A549 (cell line): Measurements from ENCODE around the gene BOD1L1. TPM values are rescaled to one million over a fixed set of nuclear protein-coding genes. Genes with fewer than 3 reads are reported as not detected.
A peak's percentile ranks its signal among the peaks of the same experiment; 100 is the strongest.

Experiments used
- ATAC-seq, 2 experiments: fragments of 200-7000 bp in 1 of 2; fragments of >200 bp in 1 of 2; cut with Nextera tagmentation in 1 of 2; cut with Tn5 transposase in 1 of 2; 3 replicates each; pipeline versions ENCODE4 v1.8.0 to v1.9.1; 2018 to 2020; ENCODE audit warnings: mild to moderate bottlenecking in 1 of 2, moderate library complexity in 1 of 2
- CTCF ChIA-PET: fragments of 300-600 bp; sonication (Branson Sonifier 250); formaldehyde crosslinking; extraction: SDS; loops from one replicate; lab custom pipeline; 2021; ENCODE audit warnings: antibody characterized with exemption, inconsistent platforms; lab: Yijun Ruan, JAX
- POLR2A ChIA-PET: fragments of 350-600 bp; formaldehyde crosslinking; extraction: SDS; loops from one replicate; lab custom pipeline; 2021; ENCODE audit warnings: antibody characterized with exemption, inconsistent platforms; lab: Yijun Ruan, JAX
- DNase-seq, 2 experiments: peaks; one replicate each; pipeline versions ENCODE4 v3.0.0 to v3.0.0-alpha.2; 2011 to 2016; ENCODE audit warnings: low read depth in 1 of 2, low spot score in 1 of 2
- FAIRE-seq: peaks from 2 replicates; lab custom pipeline; 2011; peaks lifted over from hg19 to GRCh38; lab: Jason Lieb, UNC
- H3K27ac ChIP-seq, 2 experiments: fragments of >200 bp; sonication (Bioruptor Twin); formaldehyde crosslinking; 3 replicates each; pipeline ENCODE4 v1.5.1; 2016 to 2017
- H3K4me1 ChIP-seq: fragments of >200 bp; sonication (Bioruptor Twin); formaldehyde crosslinking; 3 replicates; pipeline ENCODE4 v1.6.1; 2016
- H3K4me2 ChIP-seq: fragments of >200 bp; sonication (Bioruptor Twin); formaldehyde crosslinking; 3 replicates; pipeline ENCODE4 v1.6.1; 2016
- H3K4me3 ChIP-seq: fragments of >200 bp; sonication (Bioruptor Twin); formaldehyde crosslinking; 3 replicates; pipeline ENCODE4 v1.5.1; 2016
- H3K9me3 ChIP-seq: fragments of >200 bp; sonication (Bioruptor Twin); formaldehyde crosslinking; 3 replicates; pipeline ENCODE4 v1.6.1; 2016
- ATOH8 ChIP-seq: fragments of 250-450 bp; sonication (Bioruptor Pico); IDR thresholded peaks from 2 replicates; pipeline ENCODE4 v1.5.0; 2020; ENCODE audit warnings: low read depth, mild to moderate bottlenecking, moderate library complexity
- BHLHE40 ChIP-seq: IDR thresholded peaks from 2 replicates; pipeline ENCODE4 v1.6.1; 2012; ENCODE audit warnings: low read depth, low read length, inconsistent platforms
- CTCF ChIP-seq: fragments of >200 bp; sonication (Bioruptor Twin); formaldehyde crosslinking; IDR thresholded peaks from 3 replicates; pipeline ENCODE4 v1.5.1; 2016
- E2F6 ChIP-seq: IDR thresholded peaks from 2 replicates; pipeline ENCODE4 v1.6.1; 2012; ENCODE audit warnings: low read depth, borderline replicate concordance
- HEYL ChIP-seq: fragments of 250-450 bp; sonication (Bioruptor Pico); IDR thresholded peaks from 2 replicates; pipeline ENCODE4 v1.8.0; 2021; ENCODE audit warnings: mild to moderate bottlenecking, moderate library complexity
- HOXB13 ChIP-seq: fragments of 250-450 bp; sonication (Bioruptor Pico); IDR thresholded peaks from 2 replicates; pipeline ENCODE4 v1.5.0; 2020; ENCODE audit warnings: low read depth, mild to moderate bottlenecking, moderate library complexity
- JUN ChIP-seq, 2 experiments: fragments of >200 bp; sonication (Bioruptor Twin); formaldehyde crosslinking; IDR thresholded peaks; 2 replicates in 1 of 2; 3 replicates in 1 of 2; pipeline ENCODE4 v1.6.1; 2016 to 2017
- MAFK ChIP-seq: fragments of 450-650 bp; IDR thresholded peaks from 2 replicates; pipeline ENCODE4 v1.6.1; 2014; ENCODE audit not compliant: partially characterized antibody
- MAZ ChIP-seq: fragments of 150-350 bp; IDR thresholded peaks from 2 replicates; pipeline ENCODE4 v1.6.1; 2014; ENCODE audit warnings: antibody characterized with exemption, low read depth, low read length, borderline replicate concordance
- PHF8 ChIP-seq: fragments of 200-600 bp; sonication (generic); IDR thresholded peaks from 2 replicates; pipeline ENCODE4 v1.6.1; 2016; ENCODE audit warnings: low read depth, mild to moderate bottlenecking, antibody characterized with exemption, moderate library complexity, borderline replicate concordance
- POLR2A ChIP-seq: IDR thresholded peaks from 2 replicates; pipeline ENCODE4 v1.6.1; 2012; ENCODE audit warnings: mild to moderate bottlenecking, low read length
- SREBF2 ChIP-seq: fragments of 450-650 bp; IDR thresholded peaks from 2 replicates; pipeline ENCODE4 v1.6.1; 2014; ENCODE audit warnings: mild to moderate bottlenecking, moderate library complexity
- TFCP2L1 ChIP-seq: fragments of 250-450 bp; sonication (Bioruptor Pico); IDR thresholded peaks from 2 replicates; pipeline ENCODE4 v1.5.0; 2021; ENCODE audit warnings: mild to moderate bottlenecking
- ZC3H11A ChIP-seq: fragments of 450-650 bp; IDR thresholded peaks from 2 replicates; pipeline ENCODE4 v1.6.1; 2014; ENCODE audit warnings: antibody characterized with exemption, mild to moderate bottlenecking
- ZNF302 ChIP-seq: fragments of 250-450 bp; sonication (Bioruptor Pico); IDR thresholded peaks from 2 replicates; pipeline ENCODE4 v1.9.0; 2021; ENCODE audit warnings: inconsistent platforms, mild to moderate bottlenecking, moderate library complexity
- WGBS: methylation state at CpG from one replicate; pipeline ENCODE4 v1.1.6; 2017; ENCODE audit errors: missing lambda C conversion rate; 5-methylcytosine and 5-hydroxymethylcytosine counted together
- polyA plus RNA-seq, 4 experiments: library from polyadenylated mRNA; depleted of rRNA in 3 of 4; stranded (reverse); fragments of >200 nt; fragmentation: RNase III in 1 of 4; extraction: RNeasy Plus Mini Kit Qiagen cat#74134 plus additional on column Dnase treatment in 1 of 4; gene quantifications; 2 replicates in 3 of 4; 3 replicates in 1 of 4; pipeline ENCODE4 v1.2.3, GENCODE V29; 2011 to 2017

Gene BOD1L1
- polyA plus RNA-seq, 2 of the 4 experiments (the other 2 are of a cell fraction) = 16.4 to 27.7 TPM

GRCh38 chr4:13618212-13618806 lies 9.2 kb downstream of the BOD1L1 start (continued):
- TF ChIP-seq CTCF = no peak
- no peak for TF ChIP-seq ATOH8 (CRISPR knock-in tag)
- no peak for TF ChIP-seq HEYL (CRISPR knock-in tag)
- TF ChIP-seq ZC3H11A = no peak
- TF ChIP-seq SREBF2 = no peak

GRCh38 chr4:13617801-13618200 lies 9.7 kb downstream of the BOD1L1 start:
- 79% methylated on average over 3 of the region's 3 CpGs for whole genome bisulfite sequencing
- ChIA-PET POLR2A (no interaction called here), CTCF (interaction anchor here (0.6 to 0.8 kb wide), 2 partner anchors 22 to 551 kb away, joined by 3 read pairs; no protein-coding TSS in a partner anchor)

GRCh38 chr4:13616597-13616996 lies 10.9 kb downstream of the BOD1L1 start:
- TF ChIP-seq HOXB13 (CRISPR knock-in tag) (no peak), MAFK (peak; percentile 72)
- TF ChIP-seq, all 56 proteins: peak for 1
- CTCF ChIA-PET = interaction anchor here (0.6 kb wide), 1 partner anchor 1294 kb away, joined by 3 read pairs; no protein-coding TSS in a partner anchor
- Histone ChIP-seq H3K4me3 (no peak overlapping the region), H3K4me1 (peaks cover 6% of the 10 kb centered on the region; the same call in 2 of the 3 replicates), H3K27ac (no peak overlapping the region), H3K9me3 (no peaks in the 10 kb centered on the region), H3K4me2 (no peak overlapping the region)
- 95% methylated on average over 4 of the region's 4 CpGs for WGBS
- FAIRE-seq = no peak
- no peak for ATAC-seq
- no peak for DNase-seq
- POLR2A ChIA-PET = no interaction called here

More at GRCh38 chr4:13617801-13618200, 9.7 kb downstream of the BOD1L1 start:
- Histone ChIP-seq H3K4me2 (no peak overlapping the region), H3K4me1 (peaks cover 6% of the 10 kb centered on the region; the same call in 2 of the 3 replicates), H3K9me3 (no peaks in the 10 kb centered on the region), H3K27ac (no peak overlapping the region), H3K4me3 (no peak overlapping the region)
- no peak for FAIRE-seq
- DNase-seq = no peak
- ATAC-seq = no peak
- TF ChIP-seq ZNF302 (CRISPR knock-in tag) (no peak), SREBF2 (no peak), JUN (IDR thresholded peaks at IDR 0.05) (no peak), CTCF (no peak), MAZ (no peak), BHLHE40 (no peak)

- H3K9me3 ChIP-seq = no peaks in the 10 kb centered on the region
- FAIRE-seq (no peak), DNase-seq (no peak)
- TF ChIP-seq TFCP2L1 (no peak), POLR2A (no peak), BHLHE40 (no peak), PHF8 (no peak), E2F6 (no peak)
- TF ChIP-seq, all 56 proteins: peak for 0
- no peak overlapping the region for H3K4me2 ChIP-seq
- H3K4me1 ChIP-seq = peaks cover 1% of the 10 kb centered on the region; the same call in 1 of the 3 replicates
- no peak for ATAC-seq
- ChIA-PET CTCF (no interaction called here), POLR2A (no interaction called here)
- no peak overlapping the region for H3K27ac ChIP-seq
- 95% methylated on average over 3 of the region's 3 CpGs for WGBS
- H3K4me3 ChIP-seq = no peak overlapping the region
Measured at GRCh38 chr4:13615161-13615560, 12.4 kb downstream of the BOD1L1 start.
